Kidney (tissue), 14 donors: ENCODE data around the gene ATG101. TPM values are rescaled to one million over a fixed set of nuclear protein-coding genes. Genes with fewer than 3 reads are reported as not detected.
A peak's percentile ranks its signal among the peaks of the same experiment; 100 is the strongest.

ENCODE experiments used
- DNase-seq, 5 donors: peaks; one replicate each; pipeline ENCODE4 v3.0.0-alpha.2; 2013 to 2020
- FAIRE-seq: peaks from 2 replicates; lab custom pipeline; 2012; peaks lifted over from hg19 to GRCh38; lab: Jason Lieb, UNC
- H3K27ac ChIP-seq, 2 donors: one replicate each; pipeline ENCODE4 v1.7.0; 2013; ENCODE audit warnings: low read depth in 2 of 2, low read length in 2 of 2, inconsistent platforms in 1 of 2
- H3K27me3 ChIP-seq: one replicate; pipeline ENCODE4 v1.7.1; 2013; ENCODE audit warnings: low read length, inconsistent platforms; ENCODE audit not compliant: control insufficient read depth, insufficient read depth
- H3K36me3 ChIP-seq, 3 donors: one replicate each; pipeline versions ENCODE4 v1.7.0 to v1.7.1; 2013; ENCODE audit warnings: low read length in 3 of 3, control low read depth in 1 of 3, inconsistent platforms in 1 of 3; ENCODE audit not compliant: insufficient read depth in 3 of 3, control insufficient read depth in 2 of 3
- H3K4me1 ChIP-seq, 3 donors: one replicate each; pipeline versions ENCODE4 v1.7.0 to v1.7.1; 2013; ENCODE audit warnings: low read length in 3 of 3, inconsistent platforms in 1 of 3, low read depth in 1 of 3; ENCODE audit not compliant: control insufficient read depth in 2 of 3, insufficient read depth in 2 of 3
- H3K4me3 ChIP-seq, 3 donors: one replicate each; pipeline versions ENCODE4 v1.7.0 to v1.8.1; 2013; ENCODE audit warnings: low read length in 3 of 3, control low read depth in 1 of 3, inconsistent platforms in 1 of 3
- H3K9ac ChIP-seq, 3 donors: one replicate each; pipeline versions ENCODE4 v1.7.0 to v1.7.1; 2013; ENCODE audit warnings: low read length in 3 of 3, control low read depth in 1 of 3, inconsistent platforms in 1 of 3
- H3K9me3 ChIP-seq, 3 donors: one replicate each; pipeline versions ENCODE4 v1.7.0 to v1.7.1; 2013; ENCODE audit warnings: low read length in 3 of 3, control low read depth in 1 of 3, inconsistent platforms in 1 of 3; ENCODE audit not compliant: control insufficient read depth in 2 of 3, insufficient read depth in 1 of 3
- intact Hi-C: fragments of 100-400 bp; cut with DNase I; formaldehyde crosslinking; loops from one replicate; pipeline ENCODE4 v1.11.1; 2022
- polyA plus RNA-seq: library from polyadenylated mRNA; stranded (reverse); fragments of 350-450 nt; fragmentation: Illumina TruSeq; extraction: RNeasy Lipid Tissue Mini Kit (QIAGEN cat#74804); gene quantifications from one replicate; pipeline ENCODE4 v1.2.3, GENCODE V29; 2014; ENCODE audit warnings: low read depth, low replicate concordance; ENCODE audit not compliant: insufficient read depth
- total RNA-seq: library from RNA; stranded (reverse); fragmentation: NEBNext Ultra II Directional; extraction: Animal tissue kit (Norgen Biotek cat#: 25700); gene quantifications from one replicate; pipeline ENCODE4 v1.2.1, GENCODE V29; 2021
- TF ChIP-seq, protein P1 (sequence below): IDR thresholded peaks from 3 replicates; pipeline ENCODE4 v1.5.1; 2012; ENCODE audit warnings: mild to moderate bottlenecking, moderate library complexity, borderline replicate concordance; ENCODE audit not compliant: insufficient read depth; ENCODE audit errors: extremely low read depth
- donor health status: control.
- donor health status: control.
- donor health status: control.
- donor health status: control.
- donor health status: control.
- donor health status: DM: yes; HTN: yes; CAD: no.
- donor health status: Normal renal cell carcinoma (clear cell type).

The ATG101 gene
- total and polyA plus RNA-seq, 2 donors from 2014 or later: 32.1 to 53.0 TPM

DNA sequence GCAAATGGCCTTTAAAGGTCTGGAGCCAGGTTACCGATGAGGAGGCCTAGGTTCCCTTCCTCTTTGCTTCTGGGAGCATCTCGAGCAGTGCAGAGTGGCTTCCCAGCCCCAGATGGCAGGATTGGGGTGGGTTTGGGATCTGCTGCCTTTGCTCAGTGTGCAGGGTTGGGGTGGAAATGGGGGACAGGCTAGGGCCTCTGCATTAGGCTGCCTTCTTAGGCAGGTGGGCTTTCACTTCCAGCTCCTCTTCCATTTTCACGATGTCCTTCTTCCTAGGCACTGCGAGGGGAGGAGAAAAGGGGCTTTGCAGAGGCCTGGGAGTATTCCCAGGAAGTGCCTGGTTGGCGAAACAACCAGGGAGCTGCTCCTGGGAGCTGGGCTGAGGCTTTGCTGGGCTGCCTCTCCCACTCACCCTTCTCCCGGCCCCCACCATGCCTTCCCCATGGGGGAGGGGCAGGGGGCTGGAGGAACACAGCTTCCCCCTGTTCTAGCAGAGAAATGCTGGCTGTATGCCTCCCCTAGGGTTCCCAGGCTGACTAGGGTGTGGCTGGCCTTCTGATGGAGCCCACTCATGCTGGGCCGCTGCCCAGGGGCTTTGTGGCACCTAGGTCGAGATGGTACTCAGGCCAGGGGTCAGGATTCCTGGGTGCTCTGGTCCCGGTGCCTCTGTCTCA, 16.1 kb upstream of the ATG101 start:
- H3K9ac ChIP-seq: peak overlapping the region in 2 of 3 donors; percentile 50 to 93
- intact Hi-C loops: no loop called here
- no peaks in the 10 kb centered on the region for H3K27me3 ChIP-seq
- peak overlapping the region in 2 of 3 donors; percentile 78 to 84 for H3K4me3 ChIP-seq
- no peaks in the 10 kb centered on the region for H3K9me3 ChIP-seq
- TF ChIP-seq, protein P1, sequence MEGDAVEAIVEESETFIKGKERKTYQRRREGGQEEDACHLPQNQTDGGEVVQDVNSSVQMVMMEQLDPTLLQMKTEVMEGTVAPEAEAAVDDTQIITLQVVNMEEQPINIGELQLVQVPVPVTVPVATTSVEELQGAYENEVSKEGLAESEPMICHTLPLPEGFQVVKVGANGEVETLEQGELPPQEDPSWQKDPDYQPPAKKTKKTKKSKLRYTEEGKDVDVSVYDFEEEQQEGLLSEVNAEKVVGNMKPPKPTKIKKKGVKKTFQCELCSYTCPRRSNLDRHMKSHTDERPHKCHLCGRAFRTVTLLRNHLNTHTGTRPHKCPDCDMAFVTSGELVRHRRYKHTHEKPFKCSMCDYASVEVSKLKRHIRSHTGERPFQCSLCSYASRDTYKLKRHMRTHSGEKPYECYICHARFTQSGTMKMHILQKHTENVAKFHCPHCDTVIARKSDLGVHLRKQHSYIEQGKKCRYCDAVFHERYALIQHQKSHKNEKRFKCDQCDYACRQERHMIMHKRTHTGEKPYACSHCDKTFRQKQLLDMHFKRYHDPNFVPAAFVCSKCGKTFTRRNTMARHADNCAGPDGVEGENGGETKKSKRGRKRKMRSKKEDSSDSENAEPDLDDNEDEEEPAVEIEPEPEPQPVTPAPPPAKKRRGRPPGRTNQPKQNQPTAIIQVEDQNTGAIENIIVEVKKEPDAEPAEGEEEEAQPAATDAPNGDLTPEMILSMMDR: no peak
- H3K27ac ChIP-seq: peak overlapping the region; percentile 6 to 97
- peaks cover 0 to 18% (median 8%) of the 10 kb centered on the region in 3 donors for H3K4me1 ChIP-seq
- DNase-seq (peak in 1 of 5 donors; percentile 66), FAIRE-seq (no peak)
- peaks cover 0 to 56% (median 13%) of the 10 kb centered on the region in 3 donors for H3K36me3 ChIP-seq

DNA sequence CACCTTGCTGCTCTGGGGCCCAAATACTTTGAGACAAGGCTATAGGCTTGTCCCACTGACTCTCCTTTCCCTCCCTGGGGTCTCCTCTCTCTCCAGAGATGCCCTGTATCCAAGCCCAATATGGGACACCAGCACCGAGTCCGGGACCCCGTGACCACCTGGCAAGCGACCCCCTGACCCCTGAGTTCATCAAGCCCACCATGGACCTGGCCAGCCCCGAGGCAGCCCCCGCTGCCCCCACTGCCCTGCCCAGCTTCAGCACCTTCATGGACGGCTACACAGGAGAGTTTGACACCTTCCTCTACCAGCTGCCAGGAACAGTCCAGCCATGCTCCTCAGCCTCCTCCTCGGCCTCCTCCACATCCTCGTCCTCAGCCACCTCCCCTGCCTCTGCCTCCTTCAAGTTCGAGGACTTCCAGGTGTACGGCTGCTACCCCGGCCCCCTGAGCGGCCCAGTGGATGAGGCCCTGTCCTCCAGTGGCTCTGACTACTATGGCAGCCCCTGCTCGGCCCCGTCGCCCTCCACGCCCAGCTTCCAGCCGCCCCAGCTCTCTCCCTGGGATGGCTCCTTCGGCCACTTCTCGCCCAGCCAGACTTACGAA, 15.4 kb upstream of the ATG101 start:
- intact Hi-C loops: no loop called here
- H3K9ac ChIP-seq: no peak overlapping the region
- peaks cover 0 to 17% (median 8%) of the 10 kb centered on the region in 3 donors for H3K4me1 ChIP-seq
- TF ChIP-seq, protein P1: no peak
- peak overlapping the region in 1 of 2 donors; percentile 6 for H3K27ac ChIP-seq
- H3K36me3 ChIP-seq: peaks cover 0 to 56% (median 13%) of the 10 kb centered on the region in 3 donors
- no peak for DNase-seq
- FAIRE-seq: no peak
- H3K4me3 ChIP-seq: peak overlapping the region in 1 of 3 donors; percentile 78
- no peaks in the 10 kb centered on the region for H3K27me3 ChIP-seq
- no peaks in the 10 kb centered on the region for H3K9me3 ChIP-seq

DNA sequence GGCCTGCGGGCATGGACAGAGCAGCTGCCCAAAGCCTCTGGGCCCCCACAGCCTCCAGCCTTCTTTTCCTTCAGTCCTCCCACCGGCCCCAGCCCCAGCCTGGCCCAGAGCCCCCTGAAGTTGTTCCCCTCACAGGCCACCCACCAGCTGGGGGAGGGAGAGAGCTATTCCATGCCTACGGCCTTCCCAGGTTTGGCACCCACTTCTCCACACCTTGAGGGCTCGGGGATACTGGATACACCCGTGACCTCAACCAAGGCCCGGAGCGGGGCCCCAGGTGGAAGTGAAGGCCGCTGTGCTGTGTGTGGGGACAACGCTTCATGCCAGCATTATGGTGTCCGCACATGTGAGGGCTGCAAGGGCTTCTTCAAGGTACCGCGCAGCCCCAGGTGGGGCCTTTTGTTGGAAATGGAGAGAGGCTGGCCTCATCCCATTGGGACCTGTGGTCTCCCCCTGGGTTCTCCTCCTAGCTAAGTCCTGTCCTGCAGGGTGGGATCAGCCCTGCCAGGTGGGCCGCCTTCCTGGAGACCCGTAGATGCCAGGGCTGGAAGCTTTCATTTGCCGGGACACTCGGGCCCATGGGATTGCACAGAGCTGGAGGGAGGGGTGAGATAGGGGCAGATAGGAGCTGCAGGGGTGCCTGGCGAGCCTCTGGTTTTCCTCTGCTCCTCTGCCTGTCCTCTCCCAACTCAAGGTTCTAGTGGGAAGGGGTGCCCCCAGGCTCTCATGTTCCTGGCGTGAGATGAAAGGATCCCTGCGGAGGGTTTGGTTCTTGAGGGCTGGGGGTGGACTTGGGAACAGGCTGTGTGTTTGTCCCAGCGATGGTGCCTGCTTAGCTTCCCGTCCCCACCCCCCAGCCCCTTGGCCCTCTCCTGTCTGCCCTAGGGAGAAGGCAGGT, 14.7 kb upstream of the ATG101 start:
- Histone ChIP-seq H3K27me3 (no peaks in the 10 kb centered on the region), H3K36me3 (peaks cover 0 to 56% (median 13%) of the 10 kb centered on the region in 3 donors), H3K4me1 (peaks cover 0 to 15% (median 5%) of the 10 kb centered on the region in 3 donors), H3K27ac (peak overlapping the region in 1 of 2 donors; percentile 28), H3K4me3 (no peak overlapping the region), H3K9me3 (no peaks in the 10 kb centered on the region), H3K9ac (no peak overlapping the region)
- DNase-seq (no peak), FAIRE-seq (no peak)
- TF ChIP-seq, protein P1: no peak
- intact Hi-C loops: no loop called here
